Measurements from ENCODE around the gene SPATA32.

Gene SPATA32

GRCh38 chr17:45227926-45228762 lies 33.8 kb downstream of the SPATA32 start:
- no peak for DNase-seq

GRCh38 chr17:45227101-45227925 lies 34.6 kb downstream of the SPATA32 start:
- DNase-seq: no peak

- DNase-seq: no peak
These were observed 35.3 kb downstream of the SPATA32 start for GRCh38 chr17:45226576-45226975.

GRCh38 chr17:45225964-45226530 lies 35.8 kb downstream of the SPATA32 start:
- no peak for DNase-seq

GRCh38 chr17:45225051-45225700 lies 36.7 kb downstream of the SPATA32 start:
- no peak for DNase-seq

- no peak for DNase-seq
These were observed 37.2 kb downstream of the SPATA32 start for GRCh38 chr17:45224671-45225050.

DNA sequence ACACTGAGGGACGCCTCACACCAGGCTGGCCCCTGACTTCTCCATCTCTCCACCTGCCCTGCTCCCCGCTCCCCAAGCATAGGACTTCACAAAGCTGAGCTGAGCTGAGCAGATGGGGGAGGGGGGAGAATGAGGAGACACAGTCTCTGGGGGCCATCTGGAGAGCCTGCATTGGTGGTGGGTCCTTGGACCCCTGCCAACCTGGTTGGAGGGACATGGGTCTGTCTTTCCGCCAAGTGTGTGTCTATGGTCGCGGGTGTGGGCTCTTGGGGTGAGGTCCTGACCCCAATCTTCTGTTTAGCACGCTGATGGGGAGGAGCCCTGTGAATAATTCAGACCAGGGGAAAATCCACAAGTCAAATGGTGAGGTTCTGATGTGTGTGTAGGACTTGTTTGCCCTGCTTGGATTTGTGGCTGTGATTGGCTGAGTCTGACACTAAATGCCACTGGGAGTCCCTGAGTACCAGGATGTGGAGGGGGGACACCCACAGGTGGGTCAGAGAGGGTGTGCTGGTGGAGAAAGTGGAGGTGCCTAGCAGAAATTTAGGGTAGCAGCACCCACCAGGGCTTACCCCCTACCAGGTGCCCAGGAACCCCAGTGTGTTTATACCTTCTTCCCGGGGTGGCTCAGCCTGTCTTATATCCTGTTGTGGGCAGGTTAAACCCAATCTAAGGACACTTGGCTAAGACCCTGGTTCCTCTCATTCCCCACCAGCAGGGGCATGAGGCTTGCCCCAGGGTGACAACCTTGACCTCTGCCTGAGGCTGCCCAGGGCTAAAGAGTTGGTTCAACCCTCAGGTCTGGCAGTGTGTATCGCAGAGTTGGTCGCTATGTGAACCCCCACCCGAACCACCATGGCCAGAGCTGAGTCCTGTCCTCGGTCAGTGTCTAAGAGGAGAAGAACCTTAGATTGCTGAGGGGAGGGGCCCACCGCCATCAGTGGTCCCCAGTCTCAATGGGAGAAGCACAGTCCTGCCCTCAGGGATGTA lies 38.1 kb downstream of the SPATA32 start:
- DNase-seq: no peak

GRCh38 chr17:45222996-45223538 lies 38.8 kb downstream of the SPATA32 start:
- no peak for DNase-seq

DNA sequence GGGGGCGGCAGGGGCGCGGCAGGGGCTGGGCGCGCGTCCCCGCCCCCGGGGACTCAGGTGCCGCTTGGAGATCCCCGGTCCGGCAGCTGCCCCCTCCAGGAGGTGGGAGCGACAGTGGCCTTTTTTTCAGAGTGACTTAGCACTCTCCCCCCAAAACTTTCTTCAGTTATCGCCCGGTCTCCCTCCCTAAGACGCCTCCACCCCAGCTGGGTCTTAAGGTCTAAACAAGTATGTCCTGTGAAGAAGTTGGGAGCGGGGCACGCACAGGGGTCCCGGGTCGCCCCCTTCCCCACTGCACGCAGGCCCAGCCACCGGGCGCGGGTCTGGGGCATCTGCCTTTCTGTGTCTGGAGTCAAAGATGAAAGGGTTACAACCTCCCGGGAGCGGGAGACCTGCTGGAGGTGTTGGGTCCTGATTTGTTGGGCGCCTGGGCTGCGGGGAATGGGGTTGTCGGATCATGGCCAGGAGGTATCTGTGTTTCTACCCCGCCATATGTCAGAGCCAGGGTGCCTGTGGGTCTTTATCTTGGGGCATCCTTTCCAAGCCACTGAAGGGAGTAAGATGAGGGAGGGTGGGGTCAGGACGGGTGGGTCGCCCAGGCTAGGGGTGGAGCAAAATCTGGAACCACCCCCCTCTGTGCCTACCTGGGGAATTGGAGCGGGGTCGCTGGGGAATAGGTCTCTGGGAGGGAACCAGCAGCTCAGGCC lies 39.5 kb downstream of the SPATA32 start:
- no peak for DNase-seq

DNA sequence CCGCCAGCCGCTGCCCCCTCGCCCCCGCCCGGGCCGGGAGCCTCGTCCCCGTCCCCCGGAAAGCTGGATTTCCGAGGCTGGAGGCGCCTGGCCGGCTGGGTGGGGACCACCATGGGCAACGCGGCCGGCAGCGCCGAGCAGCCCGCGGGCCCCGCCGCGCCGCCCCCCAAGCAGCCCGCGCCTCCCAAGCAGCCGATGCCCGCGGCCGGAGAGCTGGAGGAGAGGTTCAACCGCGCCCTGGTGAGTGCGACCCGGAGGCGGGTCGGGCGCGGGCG lies 39.9 kb downstream of the SPATA32 start:
- no peak for DNase-seq

- peak; percentile 59 for DNase-seq
These were observed 40.5 kb downstream of the SPATA32 start, which contains the start of gene FMNL1 for GRCh38 chr17:45221081-45222013. FMNL1 (plus strand) TSS chr17:45221885; CDS start chr17:45222125, 240 bp downstream.

GRCh38 chr17:45220079-45220478 lies 41.8 kb downstream of the SPATA32 start:
- DNase-seq: no peak

DNA sequence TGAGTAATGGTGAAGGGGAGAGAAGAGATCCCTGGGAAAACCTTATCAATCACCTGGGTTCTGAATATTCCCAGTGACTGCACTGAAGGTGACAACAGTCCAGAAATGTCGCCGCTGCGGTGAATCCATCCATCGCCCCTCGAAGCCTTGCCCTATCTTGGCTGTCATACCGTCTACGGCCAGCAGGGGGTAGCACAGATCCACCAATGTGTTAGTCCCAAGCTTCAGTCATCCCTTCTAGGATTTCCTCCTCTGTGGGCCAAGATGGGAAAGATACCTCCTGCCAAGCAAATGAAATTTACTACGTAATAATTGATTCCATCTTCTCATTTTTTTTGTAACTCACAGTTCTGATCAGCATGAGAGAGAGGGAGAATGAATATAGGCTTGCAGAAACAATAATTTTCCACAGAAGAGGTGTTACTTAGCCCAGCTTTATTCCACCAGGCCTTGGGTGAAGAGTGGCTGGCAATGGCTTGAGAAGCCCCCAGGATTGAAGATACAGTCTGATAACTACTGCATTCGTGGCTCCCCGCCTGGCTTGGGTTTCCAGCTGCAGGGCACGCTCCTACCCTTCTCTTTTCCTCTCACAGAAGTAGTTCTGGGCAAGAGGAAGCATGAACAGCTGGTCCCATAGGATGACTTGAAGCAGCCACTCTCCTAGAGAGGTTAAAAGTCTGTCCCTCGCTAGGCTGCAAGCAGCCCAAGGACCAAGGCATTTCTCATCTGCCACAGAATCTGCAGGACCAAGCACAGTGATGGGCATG lies 42.8 kb downstream of the SPATA32 start:
- DNase-seq: peak; percentile 87
